ENCODE measurements around the gene NR0B2. TPM values are rescaled to one million over a fixed set of nuclear protein-coding genes. Genes with fewer than 3 reads are reported as not detected.

NR0B2 gene
- total and polyA plus RNA-seq, 2 of the 13 experiments (the other 11 are each of a cell fraction or from before 2014, with no cell fraction given) = 72.5 to 133 TPM

- TF ChIP-seq, protein P1, sequence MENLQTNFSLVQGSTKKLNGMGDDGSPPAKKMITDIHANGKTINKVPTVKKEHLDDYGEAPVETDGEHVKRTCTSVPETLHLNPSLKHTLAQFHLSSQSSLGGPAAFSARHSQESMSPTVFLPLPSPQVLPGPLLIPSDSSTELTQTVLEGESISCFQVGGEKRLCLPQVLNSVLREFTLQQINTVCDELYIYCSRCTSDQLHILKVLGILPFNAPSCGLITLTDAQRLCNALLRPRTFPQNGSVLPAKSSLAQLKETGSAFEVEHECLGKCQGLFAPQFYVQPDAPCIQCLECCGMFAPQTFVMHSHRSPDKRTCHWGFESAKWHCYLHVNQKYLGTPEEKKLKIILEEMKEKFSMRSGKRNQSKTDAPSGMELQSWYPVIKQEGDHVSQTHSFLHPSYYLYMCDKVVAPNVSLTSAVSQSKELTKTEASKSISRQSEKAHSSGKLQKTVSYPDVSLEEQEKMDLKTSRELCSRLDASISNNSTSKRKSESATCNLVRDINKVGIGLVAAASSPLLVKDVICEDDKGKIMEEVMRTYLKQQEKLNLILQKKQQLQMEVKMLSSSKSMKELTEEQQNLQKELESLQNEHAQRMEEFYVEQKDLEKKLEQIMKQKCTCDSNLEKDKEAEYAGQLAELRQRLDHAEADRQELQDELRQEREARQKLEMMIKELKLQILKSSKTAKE (CRISPR knock-in tag; IDR thresholded peaks at IDR 0.05; ENCODE audit: borderline replicate concordance) = no peak
- TF ChIP-seq FOXP1 (IDR thresholded peaks at IDR 0.05) (no peak), FOXP1 (CRISPR knock-in tag; IDR thresholded peaks at IDR 0.05) (no peak), PBX2 (CRISPR knock-in tag; IDR thresholded peaks at IDR 0.05) (peak; percentile 83), CSRNP2 (CRISPR knock-in tag; conservative IDR thresholded peaks at IDR 0.05; ENCODE audit: low read depth) (no peak; the same call in 1 of the 2 replicates), ZNF235 (CRISPR knock-in tag; IDR thresholded peaks at IDR 0.05; ENCODE audit: borderline replicate concordance) (peak; percentile 92; the same call in 1 of the 2 replicates), HNF1B (CRISPR knock-in tag; IDR thresholded peaks at IDR 0.05) (peak; percentile 46; the same call in 1 of the 2 replicates), HMGXB4 (CRISPR knock-in tag; IDR thresholded peaks at IDR 0.05; ENCODE audit: borderline replicate concordance in 1 of 2, low read depth in 1 of 2) (peak in 1 of 2 experiments; percentile 68; a peak in 3 of 4 replicates)
- TF ChIP-seq, protein P2, sequence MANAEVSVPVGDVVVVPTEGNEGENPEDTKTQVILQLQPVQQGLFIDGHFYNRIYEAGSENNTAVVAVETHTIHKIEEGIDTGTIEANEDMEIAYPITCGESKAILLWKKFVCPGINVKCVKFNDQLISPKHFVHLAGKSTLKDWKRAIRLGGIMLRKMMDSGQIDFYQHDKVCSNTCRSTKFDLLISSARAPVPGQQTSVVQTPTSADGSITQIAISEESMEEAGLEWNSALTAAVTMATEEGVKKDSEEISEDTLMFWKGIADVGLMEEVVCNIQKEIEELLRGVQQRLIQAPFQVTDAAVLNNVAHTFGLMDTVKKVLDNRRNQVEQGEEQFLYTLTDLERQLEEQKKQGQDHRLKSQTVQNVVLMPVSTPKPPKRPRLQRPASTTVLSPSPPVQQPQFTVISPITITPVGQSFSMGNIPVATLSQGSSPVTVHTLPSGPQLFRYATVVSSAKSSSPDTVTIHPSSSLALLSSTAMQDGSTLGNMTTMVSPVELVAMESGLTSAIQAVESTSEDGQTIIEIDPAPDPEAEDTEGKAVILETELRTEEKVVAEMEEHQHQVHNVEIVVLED (CRISPR knock-in tag; IDR thresholded peaks at IDR 0.05; ENCODE audit: borderline replicate concordance) = peak; percentile 93
Measured at GRCh38 chr1:26921540-26922430, 8.0 kb upstream of the NR0B2 start, which contains the start of gene NUDC (continued).

Measured in HepG2 (cell line).